Fibroblast of peridontal ligament (primary cell): ENCODE results near the gene SP8.

Experiments used
- DNase-seq: peaks from one replicate; pipeline ENCODE4 v3.0.0-alpha.2; 2010; ENCODE audit errors: extremely low read depth

Gene SP8

DNA sequence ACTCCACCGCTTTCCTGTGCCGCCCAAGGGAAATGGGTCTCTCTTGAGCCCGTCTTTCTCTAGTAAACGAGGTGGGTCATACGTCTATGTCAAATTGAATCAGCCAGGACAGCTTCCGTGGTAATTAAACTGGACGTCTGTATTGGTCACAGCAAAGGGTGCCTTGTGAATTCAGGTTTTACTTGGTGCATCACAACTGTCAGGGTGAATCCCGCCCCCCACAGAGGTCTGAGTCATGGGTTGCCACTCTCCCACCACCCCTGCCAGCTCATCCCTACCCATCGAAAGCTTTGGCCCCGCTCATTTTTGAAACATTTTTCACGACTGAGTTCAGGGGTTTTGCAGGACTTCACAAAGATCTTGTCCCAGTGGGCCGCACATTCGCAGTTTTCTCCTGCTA lies 8.0 kb upstream of the SP8 start:
- no peak for DNase-seq

DNA sequence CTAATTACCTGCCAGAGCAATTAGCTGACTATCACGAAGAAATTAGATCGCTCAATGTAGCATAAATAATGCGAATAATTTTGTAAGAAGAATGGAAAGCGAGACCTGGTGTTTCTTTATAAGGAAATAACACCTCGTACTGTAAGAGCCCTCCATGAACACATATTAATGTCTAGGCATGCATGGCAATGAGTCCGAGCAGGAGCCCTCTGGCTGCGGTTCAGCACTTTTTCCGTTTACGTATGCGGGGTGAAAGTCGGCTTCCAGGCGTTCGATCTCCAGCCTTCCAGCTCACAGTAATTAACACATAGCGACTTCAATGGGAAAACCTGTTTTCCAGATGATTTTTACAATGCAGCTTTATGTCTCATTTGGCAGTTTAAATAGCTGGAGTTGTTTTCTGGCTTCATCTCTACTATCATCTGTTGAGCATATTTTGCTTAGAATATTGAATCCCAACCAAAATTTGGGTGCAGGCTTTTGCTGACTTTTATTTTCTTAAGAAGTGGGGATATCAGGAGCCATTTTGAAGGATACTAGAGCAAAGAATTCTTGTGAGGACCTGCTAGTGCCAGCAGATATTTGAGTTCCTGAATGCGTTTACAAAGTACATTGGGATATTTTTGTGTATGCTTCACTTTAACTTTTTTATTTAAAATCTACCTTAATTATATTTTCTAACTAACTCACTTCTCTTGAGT lies 7.2 kb upstream of the SP8 start:
- DNase-seq, result no peak

DNA sequence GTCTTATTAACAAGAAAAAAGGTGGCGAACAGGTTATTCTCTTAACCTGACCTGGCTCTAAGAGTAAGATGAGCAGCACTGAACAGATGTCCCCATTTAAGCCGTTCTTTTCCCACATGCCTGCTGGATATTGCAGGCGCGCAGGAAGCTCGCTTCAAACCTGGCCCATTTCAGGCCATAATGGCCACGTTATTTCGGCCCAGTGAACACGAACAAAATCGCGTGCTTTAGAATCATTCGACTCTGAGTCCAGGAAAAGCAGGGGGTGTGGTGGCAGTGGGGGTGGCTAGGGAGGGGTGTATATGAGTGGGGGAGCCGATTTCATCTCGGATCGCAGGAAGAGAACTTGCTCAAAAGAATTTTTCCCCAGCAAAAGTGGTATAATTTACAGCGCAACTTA lies 6.6 kb upstream of the SP8 start:
- no peak for DNase-seq

DNA sequence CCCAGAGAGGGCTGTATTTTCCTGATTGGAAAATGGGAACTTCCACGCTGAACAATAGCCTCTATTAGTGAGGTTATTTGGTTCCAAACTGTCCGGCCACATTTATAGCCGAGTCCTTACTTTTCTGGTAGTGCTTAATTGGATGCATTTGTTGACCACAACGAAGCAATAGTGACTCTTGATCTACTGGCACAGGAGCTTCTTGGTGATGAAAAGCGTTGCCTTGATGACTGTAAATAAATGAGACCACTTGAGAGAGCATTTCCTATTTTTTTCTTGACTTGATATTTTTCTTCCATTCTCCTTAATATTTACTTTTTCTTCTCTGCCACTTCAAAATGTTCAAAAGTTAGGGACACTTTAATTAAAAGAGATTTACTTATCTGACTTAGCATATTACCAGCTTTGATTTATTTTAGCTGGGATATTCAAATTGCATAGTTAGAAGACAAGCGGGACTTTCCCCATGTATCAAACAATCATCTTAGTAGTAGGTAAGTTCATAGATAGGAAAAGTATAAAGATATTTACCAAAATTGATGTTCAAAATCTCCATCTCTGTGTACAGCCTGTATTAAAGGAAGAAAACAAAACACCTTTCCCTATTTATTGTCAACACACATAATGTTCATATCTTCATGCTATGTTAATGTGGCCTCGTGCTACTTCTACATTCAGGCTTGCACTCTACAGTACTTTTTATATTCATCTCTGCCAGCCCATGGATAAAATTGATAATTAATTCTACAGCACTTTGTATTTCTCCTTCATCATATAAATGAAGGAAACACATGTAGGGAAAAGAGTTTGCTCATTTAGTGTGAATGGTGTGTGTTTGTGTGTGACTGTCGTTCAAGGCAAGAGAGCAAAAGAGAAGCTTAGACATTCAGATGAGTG lies 5.1 kb upstream of the SP8 start:
- DNase-seq, result no peak

DNA sequence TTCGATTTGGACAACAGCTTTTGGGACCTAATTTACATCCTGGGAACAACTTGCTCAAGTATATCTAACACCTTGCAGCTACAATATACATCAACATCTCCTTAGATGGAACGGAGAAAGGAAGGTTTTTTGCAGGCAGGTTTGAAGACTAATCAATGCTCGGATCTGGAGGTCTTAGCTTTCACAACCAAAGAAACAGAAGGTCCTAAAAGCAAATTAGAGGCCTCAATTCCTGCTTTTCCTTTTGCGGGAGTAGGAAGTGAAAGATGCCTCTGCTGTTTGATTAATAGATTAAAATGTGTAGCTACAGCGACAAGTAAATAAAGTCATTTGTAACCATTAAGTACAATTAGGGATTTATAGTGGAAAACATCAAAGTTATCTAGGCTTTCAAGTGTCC lies 3.7 kb upstream of the SP8 start:
- DNase-seq, result no peak

DNA sequence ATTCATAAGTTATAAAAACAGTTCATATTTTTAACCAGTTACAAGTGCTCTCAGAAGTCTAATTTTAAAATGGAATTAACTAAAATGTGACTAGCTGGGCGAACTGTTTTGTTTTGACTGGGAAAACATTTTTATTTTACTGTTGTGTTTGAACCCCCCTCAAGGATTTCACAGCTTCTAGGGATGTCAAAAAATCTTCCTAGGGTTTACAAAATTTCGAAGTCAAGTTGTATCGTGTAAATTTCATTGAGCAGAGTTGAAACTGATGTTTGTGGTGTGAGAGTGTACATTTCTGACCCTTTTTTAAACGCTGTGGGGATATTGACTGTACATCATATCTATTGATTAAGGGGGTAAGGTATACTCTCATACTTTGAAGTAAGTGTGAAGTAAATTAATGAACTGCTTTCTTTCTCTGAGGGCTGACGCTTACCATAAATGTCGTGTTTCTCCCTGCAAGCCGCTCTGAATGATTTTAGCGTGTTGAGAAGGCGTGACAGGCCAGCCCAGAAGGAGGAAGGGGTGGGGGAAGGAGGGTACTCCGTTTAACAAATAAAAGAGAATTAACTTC lies 1.8 kb upstream of the SP8 start:
- DNase-seq, result no peak

DNA sequence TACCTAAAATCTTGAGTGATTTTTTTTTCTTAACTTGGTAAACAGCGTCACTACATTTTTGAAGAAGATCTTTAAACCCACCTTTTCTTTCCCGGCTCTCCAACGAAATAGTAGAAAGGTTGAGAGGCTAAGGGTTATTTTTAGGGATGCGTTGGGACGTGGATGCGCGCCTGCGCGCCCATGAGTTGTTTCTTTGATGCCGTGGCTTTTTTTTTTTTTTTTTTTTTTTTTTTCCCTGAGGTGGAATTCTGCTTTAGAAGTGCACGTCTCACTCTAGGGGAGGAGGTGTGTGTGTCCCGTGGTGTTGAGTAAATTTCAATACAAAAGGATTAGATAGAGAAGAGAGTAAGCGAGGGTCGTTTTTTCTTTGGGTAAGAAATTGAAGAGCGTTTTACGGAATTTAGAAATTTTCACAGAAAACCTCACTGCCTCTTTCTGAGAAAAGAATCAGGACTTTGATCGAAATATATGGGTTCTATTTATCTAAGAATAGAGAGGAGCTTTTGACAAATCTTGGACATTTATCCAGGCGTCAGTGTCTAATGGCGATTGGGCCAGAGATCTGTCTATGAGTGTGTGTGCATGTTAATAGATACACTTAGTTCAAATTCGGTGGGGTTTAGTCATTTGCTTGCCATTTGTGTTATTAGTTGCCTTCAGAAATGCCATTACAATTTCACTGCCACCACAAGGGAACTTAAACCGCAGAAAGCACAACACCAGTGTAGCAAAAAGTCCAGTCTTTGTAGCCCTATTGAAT lies 1.2 kb upstream of the SP8 start:
- no peak for DNase-seq

DNA sequence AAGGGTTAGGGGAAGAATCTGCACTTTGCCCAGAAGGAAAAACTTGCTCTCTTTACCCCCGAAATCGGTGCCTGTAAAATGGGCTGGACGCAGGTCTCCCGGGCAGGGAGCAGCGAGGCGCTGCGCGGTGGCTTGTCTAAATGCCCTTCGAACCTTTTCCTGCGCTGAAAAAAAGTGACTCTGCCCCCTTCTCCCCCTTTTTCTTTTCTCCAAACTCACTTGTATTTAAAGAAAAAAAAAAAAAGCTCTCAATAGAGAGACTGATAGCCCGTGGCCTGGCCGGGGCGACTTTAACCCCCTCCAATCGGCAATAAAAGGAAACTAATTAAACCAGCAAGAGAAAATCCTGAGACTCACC lies 286 bp downstream of the SP8 start:
- no peak for DNase-seq

DNA sequence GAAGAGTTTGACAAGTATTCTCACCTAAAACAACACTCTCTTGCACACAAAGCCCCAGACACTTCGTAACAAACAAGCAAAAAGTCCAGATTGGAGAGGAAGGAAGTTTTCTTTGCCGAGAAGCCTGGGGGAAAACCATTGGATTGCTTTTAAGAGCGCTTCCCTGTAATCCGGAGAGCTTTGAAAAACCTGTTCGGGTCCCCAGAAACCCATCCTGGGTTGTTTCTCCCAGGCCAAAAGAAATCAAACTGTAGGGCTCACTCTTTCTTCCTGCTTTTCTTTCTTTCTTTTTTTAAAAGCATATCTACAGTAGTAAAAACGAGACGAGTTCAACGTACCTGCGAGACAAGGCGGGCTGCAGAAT lies 655 bp downstream of the SP8 start:
- no peak for DNase-seq

DNA sequence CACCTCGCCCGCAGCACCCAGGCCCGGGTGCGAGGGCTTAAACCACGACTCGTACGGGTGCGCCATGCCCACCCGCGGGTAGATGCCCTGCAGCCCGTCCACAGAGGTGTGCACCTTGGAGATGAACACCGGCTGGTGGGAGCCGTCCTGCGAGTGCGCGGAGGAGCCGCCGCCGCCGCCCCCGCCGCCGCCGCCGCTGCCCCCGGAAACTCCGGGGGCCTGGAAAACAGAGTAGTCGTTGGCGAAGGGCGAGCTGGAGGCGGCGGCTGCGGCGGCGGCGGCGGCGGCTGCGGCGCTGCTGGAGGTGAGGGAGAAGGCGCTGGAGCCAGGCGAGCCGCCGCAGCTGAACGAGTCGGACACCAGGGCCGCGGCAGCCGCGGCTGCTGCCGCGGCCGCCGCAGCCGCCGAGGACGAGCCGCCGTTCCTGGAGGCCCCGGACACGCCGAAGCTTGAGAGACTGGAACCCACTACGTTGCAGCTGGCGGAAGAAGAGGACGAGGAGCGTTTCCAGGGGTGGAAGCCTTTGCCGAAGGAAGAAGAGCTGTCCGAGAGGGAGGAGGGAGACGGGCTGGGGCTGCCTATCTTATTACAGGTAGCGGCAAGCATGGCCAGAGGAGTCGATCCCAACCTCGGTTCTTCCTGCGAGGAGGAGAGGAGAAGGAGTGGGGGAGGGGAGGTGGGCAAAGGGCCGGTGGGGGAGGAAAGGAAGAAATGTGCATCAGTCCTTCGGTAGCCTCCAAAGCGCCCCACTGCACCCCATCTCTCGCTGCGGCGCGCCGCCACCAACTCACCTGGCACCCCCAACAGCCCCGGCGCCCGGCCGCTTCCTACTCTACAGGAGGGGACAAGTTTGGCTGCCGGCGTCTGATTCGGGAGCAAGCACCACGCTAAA lies 1.3 kb downstream of the SP8 start:
- DNase-seq, result no peak

DNA sequence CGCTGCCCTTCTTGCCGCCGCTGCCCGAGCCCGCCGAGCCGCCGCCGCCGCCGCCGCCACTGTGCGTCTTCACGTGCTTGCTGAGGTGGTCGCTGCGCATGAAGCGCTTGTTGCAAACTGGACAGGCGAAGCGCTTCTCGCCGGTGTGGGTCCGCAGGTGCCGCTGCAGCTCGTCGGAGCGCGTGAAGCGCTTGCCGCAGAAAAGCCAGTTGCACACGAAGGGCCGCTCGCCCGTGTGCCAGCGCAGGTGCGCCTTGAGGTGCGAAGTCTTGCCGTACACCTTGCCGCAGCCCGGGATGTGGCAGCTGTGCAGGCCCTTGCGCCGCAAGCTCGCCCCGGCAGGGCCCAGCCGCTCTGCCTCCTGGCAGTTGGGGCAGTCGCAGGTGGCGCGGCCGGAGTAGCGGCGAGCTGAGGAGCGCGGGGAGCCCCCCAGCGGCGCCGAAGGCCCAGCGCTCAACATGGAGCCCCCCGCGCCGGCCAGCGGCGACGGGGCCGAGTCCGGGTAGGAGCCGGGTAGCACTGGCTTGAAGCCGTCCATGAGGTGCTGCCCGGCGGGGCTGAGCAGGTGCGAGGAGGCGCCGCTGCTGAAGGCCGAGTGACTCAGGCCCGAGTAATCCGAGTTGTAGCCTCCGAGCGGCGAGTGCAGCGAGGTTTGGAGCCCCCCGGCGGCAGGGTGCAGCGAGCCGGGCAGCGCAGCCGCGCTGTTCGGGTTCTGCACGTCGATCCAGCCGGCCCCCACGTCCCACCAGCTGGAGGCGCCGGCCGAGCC lies 2.1 kb downstream of the SP8 start:
- no peak for DNase-seq

DNA sequence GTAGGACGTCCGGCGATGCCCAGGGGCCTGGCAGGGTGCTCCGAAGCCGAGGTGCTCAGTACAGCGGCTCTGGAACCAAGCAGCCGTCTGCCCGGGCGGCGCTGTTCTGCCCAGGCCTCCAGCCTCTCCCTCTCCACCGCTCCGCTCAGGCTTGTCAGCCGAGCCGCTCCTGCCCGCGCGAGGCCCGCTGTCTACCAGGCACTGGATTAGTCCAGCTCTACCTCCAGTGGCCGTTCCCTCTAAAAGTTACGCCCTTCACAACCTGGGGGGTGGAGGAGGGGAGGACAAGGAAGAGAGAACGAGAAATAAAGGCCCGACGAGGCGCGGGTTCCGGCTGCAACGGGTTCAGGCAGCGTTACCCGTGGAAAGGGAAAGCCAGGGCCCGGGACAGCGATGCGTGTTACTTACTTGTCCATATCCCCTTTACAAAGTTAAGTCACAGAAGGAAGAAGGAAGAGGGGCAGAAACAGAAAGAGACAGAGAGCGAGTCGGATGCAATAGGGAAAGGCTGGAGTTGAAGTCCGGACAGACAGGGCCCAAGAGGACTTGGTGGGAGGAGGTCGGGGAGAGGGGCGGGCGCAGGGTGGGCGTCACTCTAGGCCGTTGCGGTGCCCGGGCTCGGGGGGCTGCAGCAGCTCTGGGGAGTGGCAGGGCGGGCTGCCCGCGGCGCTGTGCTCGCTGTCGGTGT lies 2.8 kb downstream of the SP8 start:
- DNase-seq, result no peak

DNA sequence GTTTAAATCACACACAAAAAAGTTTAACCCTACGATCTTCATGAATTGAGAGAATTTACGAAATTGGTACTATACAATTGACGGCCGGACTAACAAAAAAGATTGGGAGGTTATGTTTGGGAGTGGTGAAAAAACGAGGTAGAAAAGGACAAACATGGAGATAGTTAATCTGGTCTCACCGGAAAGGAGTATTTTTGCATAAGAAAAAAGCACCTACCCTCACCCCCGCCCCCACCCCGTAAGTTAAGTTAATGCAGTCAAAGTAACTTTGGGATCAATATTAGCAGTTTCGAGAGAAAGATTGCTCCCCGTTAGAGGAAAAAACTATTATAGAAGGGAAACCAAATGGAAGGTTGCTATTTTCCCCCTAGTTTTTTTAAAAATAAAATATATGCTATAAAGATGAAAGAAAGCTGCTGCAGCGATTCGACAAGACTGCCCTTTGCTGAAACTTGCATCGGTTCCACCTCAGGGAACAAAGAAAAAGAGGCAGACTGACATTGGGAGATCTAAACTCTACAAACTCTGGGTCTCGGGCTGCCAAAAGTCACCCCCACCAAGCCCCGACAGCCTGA lies 3.5 kb downstream of the SP8 start:
- no peak for DNase-seq

DNA sequence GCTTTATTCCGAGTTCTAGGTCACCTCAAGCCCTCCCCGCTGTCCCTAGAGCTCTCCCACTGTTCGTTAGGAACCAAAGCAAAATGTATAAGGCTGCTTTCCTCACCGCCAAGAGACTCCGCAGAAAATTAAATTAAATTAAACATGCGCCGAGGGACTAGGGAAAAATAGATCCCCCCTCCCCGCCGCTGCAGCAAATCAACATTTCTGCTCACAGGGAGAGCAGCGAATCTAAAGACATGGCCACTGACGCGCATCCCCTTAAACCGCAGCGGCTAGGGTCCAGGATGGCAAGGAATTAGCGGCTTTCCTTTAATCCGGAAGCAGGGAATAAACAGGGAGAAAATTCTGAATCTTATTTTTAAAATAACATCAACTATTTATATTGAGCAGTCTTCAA lies 7.6 kb downstream of the SP8 start:
- no peak for DNase-seq

DNA sequence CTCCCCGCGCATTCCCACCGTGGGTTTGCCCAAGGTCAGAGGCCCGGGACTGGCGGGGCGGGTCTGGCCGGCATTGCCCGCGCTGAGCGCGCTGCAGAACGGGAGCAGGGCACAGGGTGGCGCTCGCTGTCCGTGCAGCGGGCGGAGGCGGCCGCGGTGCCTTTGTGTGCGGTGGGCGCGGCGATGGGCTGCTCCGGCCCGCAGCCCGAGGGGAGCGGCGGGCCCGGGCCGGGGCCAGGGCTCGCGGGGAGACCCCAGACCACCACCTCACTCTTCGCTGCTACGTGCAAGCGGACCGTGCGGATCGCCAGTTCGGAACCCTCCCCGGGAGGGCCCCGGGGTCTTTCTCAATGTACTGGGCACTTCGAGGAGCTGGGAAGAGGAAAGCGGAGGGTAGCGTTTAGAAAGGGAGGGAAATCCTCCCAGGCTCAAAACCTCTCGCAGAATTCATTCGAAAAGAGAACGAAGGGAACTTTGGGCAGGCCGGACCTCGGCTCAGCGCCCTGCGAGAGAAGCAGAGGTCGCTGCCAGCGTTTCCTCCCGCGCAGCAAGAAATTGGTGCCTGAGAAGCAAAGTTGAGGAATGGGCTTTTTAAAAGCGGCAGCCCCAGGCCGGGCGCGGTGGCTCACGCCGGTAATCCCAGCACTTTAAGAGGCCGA lies 8.5 kb downstream of the SP8 start:
- no peak for DNase-seq

DNA sequence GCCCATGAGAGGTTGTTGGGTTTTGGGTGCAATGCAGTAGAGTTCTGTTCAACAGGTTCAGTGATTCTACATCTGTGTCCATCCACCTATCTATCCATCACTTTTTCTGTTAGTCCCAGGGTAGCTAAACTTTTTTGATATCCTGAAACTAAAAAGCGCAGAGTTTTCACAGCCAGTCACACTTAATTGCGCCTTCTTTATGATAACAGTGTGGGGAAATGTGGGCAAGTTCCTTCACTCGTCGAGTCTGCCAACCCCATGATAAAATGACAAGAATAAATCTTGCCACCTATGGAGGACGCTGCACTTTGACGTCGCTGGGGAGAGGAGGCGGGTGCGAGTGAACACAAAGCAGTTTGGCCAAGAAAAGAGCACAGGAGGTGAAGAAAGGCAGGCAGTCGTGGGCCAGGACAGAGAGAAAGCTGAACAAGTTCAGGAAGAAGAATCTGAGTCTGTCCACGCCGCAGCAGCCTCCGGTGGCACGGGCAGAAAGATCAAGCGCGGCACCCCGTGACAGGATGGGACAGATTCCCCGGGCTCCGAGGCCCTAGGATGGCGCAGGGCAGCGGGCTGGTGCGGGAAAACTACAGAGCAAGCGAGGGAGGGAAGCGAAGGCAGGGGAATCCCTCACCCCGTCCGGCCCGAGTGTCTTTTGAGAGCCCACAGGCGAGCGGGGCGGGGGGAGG lies 9.2 kb downstream of the SP8 start:
- DNase-seq, result no peak

DNA sequence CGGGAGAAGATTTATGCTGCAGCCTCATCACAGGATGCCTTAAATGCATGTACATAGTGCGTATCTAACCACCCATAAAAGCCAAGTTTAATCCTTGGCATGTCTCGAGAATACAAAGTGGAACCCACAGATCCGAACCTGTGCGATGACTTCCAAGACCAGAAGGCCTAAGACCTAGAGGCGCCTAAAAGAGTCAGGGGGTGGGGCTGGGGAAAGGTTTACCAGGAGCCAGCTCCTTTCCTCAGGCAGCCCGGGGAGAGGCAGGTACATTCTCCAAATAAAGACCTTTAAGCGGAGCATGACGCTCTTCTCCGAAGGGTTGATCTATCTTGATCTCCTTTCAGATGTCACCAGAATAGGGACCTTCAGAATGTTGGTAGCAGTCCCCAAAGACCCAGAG lies 9.7 kb downstream of the SP8 start:
- DNase-seq, result no peak

DNA sequence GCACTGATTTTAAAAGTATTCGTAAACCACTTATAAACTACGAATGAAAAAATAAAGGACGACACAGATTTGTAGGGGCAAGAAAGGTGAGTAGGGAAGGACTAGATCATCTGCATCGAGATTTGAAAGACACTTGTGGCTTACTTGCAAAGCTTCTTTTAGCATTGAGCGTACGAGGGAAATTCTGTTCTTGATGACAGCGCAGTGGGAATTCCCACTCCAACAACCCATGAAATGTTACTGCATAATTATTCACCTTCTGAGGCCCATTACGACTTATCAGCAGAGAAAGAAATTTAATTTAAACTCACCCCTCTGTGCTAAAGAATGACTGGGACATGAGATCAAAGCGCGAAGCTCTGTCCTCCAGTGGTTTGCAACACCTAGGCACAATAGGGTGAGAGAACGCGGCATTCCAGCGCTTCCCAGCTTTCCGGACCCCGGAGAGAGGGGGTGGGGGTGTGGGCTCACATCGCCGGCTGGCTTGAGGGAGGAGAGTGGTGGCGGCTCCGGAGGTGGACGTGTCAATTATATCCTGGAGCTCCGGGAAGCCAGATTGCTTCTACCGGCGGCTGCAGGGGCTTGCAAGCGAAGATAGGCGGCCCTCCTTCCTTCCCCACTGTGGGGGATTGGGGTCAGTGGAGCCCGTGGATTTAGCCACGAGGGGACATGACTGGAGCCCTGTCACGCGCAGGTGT lies 10.3 kb downstream of the SP8 start:
- DNase-seq, result no peak
